Activated CD4-positive, alpha-beta T cell treated with anti-CD3 and anti-CD28 coated beads, Interleukin-2, amount 50 U/mL, for 24 hours (primary cell): ENCODE results near the gene JPH3.

Experiments
- DNase-seq, 2 donors: peaks; one replicate each; pipeline ENCODE4 v3.0.0-alpha.2; 2020; ENCODE audit warnings: low read depth in 1 of 2, low spot score in 1 of 2

The JPH3 gene

GRCh38 chr16:87652386-87652785, 50.1 kb downstream of the JPH3 start:
- DNase-seq, result no peak

- DNase-seq, result no peak
These were observed 50.5 kb downstream of the JPH3 start for GRCh38 chr16:87652799-87653198.

DNA sequence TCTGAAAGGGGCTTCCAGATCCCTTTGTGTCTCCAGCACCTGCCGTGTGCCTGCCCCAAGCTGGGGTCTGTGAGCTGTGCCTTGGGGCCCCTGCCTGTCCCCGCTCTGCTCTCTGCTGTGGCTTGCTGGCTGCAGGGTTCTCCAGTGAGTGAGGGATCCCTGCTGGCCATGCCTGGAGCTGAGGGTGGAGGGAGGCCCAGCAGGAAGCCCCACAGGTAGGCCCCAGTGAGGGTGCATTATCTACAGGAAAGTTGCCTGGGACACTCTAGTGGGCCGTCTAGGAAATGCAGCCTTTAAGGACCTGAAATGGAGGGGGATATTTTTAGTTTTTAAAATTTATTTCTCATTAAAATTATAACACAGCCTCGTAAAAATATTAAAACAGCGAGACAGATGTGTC, 50.9 kb downstream of the JPH3 start:
- DNase-seq, result no peak

- DNase-seq, result no peak
These were observed 52.5 kb downstream of the JPH3 start for GRCh38 chr16:87654826-87655225.

GRCh38 chr16:87656328-87656727, 54.0 kb downstream of the JPH3 start:
- DNase-seq, result no peak

GRCh38 chr16:87657621-87658192, 55.4 kb downstream of the JPH3 start:
- no peak for DNase-seq

GRCh38 chr16:87658564-87659225, 56.4 kb downstream of the JPH3 start:
- no peak for DNase-seq

GRCh38 chr16:87661561-87661960, 59.3 kb downstream of the JPH3 start:
- DNase-seq, result no peak

DNA sequence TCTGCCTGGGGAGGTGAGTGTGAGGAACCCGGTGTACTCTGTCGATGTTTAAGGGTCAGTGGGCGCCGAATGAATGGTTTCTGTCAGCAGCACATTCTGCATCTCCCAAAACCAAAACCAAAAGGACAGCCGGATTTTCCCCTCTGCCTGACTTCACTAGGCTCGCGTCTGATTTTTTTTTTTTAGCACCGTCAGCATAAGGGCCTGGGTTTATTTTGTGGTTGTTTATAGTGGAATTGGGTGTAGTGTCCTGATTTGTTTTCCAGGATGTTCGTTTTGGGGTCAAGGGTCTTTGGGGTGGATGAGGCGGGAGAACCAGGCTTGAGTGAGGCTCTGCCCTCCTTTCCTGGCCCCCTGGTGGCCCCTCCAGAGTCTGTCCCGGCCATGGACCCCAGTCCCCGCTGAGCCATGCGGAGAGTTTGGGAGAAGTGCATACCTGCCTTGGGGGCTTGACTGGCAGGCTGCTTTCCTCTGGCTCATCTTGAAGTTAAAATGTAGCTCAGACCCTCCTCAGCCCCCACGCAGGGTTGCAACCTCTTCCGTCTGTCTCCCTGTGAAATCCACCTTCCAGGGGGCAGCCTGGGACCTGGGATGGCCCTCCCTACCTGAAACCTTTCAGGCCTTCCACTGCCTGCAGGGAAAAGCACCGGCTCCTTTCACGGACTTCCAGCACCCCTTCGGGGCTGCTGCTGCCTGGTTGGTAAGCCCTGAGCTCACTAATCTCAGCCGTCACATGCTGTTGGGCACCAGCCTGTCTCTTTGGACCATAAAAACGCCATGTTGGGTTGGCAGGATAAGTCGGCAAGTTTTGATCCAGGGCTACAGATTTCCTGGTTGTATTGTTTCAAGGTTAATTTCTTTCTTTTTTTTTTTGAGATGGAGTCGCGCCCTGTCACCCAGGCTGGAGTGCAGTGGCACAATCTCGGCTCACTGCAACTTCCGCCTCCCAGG, 60.2 kb downstream of the JPH3 start:
- DNase-seq, result no peak

DNA sequence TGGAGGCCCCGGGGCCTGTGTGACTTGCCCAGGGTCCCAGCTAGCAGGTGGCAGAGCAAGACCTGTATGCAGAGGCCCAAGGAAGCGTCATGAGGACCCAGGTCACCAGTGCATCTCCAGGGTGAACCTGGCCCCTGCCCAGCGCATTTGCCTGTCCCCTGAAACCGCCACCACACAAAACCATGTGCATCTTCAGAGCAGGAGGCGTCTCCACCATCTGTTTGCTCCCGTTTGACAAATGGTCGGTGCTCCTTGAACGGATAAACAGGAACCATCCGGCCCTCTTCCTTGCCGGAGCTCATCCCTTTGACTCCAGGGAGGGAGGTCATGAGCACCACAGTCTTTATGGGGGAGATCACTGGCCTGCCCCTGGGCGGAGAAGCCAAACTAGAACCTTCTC, 62.5 kb downstream of the JPH3 start:
- DNase-seq, result no peak

DNA sequence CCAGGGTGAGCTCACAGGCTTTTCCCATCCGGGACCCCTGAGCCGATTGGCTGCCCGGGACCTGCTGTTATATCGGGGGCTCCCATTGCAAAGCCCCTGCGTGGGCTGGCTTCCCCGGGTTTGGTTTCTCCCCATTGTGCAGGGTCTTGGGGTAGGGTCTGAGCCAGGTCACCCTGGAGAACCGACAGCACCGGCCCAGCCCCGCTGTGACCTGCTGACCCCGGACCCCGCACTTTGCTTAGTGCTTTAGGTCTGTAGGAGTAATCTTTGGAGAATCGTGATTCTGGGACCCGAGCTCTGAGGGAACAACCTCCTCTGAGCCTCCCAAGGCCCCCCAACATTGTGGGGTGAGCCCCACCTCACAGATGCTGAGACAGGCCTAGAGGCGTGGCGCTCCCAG, 62.9 kb downstream of the JPH3 start:
- DNase-seq, result no peak

- no peak for DNase-seq
These were observed 64.6 kb downstream of the JPH3 start for GRCh38 chr16:87666919-87667318.

DNA sequence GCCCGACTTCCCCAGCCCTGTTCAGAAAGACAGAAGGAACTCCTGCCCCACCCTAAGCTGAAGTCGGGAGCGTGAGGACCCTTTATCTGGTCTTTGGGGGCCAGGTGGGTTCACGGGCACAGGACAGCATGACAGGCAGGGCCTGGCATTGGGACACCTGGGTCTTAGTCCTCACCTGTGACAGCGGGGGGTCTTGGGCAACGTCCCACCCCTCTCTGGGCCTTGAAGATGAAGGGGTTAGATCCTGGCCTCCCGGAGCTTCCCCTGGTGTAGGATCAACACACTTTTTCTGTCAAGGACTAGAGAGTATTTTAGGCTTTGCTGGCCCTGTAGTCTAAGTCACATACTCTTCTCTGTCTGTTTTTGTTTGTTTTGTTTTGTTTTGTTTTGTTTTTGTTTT, 65.1 kb downstream of the JPH3 start:
- DNase-seq, result no peak

GRCh38 chr16:87667946-87668345, 65.6 kb downstream of the JPH3 start:
- DNase-seq, result no peak

DNA sequence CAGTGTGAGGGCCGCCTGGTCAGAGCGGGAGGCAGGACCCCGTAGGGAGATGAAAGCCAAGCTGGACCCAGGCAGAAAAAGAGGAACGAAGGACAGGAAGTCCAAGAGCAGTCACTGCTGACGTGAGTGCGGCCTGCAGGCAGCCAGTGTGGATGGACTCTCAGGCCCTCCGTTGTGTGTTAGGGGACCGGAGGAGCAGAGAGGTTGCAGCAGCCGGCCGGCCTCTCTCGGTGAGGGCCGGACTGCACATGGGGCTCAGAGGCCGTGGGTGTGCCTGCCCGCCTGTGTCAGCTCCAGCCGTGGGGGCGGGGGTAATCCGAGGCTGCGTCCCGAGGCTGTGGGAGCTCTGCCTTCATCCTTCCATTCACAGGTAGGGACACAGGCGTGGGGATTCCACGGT, 67.4 kb downstream of the JPH3 start:
- DNase-seq, result no peak

DNA sequence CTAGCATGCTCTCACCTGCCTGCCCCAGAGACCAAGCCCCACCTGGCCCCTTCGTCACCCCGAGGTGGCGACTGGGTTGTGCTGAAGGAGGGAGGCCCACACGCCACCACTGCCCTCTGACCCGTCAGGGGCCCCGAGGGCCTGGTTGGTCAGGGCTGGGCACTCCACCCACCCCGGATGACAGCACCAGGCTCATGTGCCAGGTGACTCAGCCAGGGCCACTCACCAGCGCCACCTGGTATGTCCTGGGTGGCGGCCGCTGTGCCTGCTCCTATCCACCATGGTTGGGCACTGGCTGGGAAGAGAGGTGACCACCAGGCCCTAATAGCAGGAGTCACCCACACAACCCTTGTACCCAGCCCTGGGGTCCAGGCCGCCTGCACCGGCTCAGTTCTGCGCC, 68.9 kb downstream of the JPH3 start:
- DNase-seq, result no peak

GRCh38 chr16:87671715-87672270, 69.5 kb downstream of the JPH3 start:
- DNase-seq, result no peak

DNA sequence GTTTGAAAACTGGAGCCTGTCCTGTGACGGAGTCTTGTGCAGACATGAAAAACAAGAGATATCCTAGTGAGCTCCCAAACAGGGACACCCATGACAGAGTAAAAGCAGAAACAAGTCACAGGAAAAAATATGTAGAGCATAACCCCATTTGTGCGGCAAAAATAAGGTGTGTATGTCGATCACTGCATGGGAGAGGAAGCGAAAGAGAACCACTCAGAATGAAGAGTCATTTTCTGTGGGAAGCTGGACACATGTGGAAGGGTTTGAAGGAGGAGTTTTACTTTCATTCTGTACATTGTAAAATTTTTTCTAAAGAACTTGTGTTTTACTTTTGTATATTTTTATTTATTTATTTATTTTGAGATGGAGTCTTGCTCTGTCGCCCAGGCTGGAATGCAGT, 72.1 kb downstream of the JPH3 start:
- no peak for DNase-seq

DNA sequence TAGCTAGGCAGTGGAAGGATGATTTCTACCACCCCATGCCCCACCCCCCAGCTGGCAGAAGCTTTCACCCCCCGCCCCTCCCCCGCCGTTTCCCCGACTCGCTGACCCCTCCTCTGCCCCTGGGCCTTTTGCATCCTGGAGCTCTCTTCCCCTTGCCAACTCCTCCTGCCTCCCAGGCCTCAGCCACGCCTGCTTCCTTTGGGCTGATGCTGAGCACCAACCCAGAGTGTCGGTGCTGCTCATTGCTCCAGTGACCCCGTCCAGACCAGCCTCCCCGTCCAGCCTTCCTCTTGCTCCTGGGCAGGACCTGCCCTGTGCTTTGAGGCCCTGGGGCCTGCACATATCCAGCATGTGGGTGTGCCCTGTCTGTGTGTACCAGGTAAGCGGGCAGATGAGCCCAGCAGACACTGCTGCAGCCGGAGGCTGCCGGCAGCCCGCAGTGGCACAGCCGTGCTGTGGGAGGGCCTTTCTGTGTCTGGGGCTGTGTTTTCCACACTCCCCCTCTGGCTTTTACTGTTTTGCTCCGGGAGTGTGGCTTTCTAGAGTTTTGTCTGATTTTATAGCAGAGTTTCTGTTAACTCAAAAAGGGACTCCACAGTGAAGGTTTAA, 72.9 kb downstream of the JPH3 start:
- DNase-seq, result no peak

DNA sequence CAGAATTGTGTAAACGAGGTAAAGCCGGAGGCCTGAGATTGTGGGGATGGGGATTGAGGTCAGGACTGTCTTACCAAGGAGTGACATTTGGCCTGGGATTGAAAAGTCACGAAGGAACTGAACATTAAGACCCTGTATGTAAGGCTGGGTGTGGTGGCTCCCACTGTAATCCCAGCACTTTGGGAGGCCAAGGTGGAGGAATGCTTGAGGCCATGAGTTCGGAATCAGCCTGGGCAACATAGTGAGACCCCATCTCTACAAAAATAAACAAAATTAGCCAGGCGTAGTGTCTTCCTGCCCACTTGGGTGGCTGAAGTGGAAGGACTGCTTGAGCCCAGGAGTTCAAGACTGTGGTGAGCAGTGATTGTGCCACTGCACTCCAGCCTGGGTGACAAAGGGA, 75.5 kb downstream of the JPH3 start:
- DNase-seq, result no peak

GRCh38 chr16:87678618-87679017, 76.3 kb downstream of the JPH3 start:
- no peak for DNase-seq
